Activated CD4-positive, CD25-positive, alpha-beta regulatory T cell (primary cell): ENCODE data around the gene MKI67.
A peak's percentile ranks its signal among the peaks of the same experiment; 100 is the strongest.
"Not testable (repeated sequence)": the region's sequence is repeated elsewhere in the genome, so short reads cannot be mapped to it uniquely, and the experiment has no call there.

ENCODE experiments used
- DNase-seq, 4 experiments: peaks; one replicate each; lab custom pipeline; 2025; lab: John Stamatoyannopoulos, UW

MKI67 gene

DNA sequence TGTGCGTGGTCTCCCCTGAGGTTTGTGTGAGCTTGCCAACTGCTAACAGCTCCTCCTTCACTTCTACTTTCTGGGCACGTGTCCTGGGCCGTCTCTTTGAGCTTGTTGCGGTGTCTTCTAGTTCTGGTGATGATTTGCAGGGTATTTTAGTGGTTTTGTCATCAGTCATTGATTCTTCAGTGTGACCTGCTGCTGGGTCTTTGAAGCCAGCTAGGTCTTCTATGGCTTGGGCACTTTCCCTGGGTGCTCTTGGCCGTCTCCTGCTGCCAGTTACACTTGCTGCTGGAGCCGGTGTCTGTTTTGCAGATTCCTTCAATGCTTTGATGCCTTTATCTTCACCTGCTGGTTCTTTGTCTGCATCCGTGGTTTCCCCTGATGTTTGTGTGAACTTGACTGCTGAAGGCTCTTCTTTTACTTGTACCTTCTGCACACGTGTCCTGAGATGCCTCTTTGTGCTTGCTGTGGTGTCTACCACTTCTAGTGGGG is 23.0 kb downstream of the MKI67 start:
- DNase-seq, result no peak

DNA sequence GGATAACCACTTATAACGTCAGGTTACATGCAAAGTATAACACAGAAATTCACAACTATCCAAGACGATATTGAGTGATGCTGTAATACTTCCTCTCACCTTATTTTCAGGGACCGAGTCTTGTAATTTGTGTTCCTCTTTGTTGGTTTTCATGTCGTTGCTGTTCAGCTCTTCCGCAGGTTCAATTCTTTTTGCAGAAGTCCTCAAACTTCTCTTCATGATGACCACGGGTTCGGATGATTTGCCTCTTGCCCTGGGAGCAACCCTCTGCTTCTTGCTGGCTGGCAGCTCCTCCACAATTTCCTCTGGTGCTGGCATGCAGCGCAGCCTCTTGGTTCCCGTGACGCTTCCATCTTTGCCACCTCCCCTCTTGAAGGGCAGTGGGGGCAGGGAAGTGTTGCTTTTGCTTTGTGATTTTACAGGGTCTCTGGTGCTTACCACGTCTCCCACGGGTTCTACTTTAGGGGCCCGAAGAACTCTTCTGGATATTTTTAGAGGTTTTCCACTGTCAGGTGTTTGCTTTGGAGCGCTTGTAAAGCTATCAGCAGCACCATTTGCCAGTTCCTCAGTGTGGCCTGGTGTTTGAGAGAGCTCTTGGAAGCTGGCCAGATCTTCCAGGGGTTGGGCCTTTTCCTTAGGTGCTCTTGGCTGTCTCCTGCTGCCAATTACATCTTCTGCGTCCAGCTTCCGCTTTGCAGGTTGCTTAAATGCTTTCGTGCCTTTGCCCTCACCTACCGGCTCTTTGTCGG is 23.6 kb downstream of the MKI67 start:
- DNase-seq, result no peak

DNA sequence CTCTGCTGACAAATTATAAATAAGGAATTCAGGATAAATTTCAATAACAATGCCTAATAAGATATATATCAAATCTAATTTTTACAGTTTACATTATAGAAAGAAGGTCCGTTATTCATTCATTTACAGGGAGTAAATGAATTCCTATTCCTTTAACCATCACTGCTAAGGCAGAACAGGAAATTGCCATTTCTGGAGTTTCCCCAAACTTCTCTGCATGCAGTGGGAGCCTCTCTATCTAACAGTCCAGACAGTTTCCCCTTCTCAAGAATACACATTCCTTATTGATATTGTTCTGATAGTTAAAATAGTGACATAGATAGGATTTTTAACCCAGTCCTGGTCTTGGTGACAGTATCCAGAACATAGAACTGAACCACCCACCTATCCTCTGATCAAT is 24.3 kb downstream of the MKI67 start:
- no peak for DNase-seq

- DNase-seq, result no peak
These were observed 26.3 kb downstream of the MKI67 start for GRCh38 chr10:128099901-128100300.

DNA sequence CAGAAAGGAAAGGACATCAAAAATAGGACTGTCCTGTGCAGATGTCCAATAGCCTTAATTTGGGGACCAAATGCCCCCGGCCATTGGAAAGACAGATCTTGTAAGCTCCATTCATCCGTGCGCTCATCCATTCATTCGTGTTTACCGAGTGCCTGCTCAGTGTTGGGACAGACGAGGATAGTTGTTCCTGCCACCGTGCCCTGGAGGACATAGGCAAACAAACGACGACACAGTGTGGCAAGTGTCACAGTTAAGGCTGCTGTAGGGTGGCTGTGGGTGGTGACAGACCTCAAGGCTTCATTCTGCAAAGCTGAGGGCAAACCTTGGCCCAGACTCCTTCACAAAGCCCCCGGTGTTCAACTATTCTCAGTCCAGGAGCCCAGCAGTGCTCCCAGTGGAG is 27.6 kb downstream of the MKI67 start:
- no peak for DNase-seq

DNA sequence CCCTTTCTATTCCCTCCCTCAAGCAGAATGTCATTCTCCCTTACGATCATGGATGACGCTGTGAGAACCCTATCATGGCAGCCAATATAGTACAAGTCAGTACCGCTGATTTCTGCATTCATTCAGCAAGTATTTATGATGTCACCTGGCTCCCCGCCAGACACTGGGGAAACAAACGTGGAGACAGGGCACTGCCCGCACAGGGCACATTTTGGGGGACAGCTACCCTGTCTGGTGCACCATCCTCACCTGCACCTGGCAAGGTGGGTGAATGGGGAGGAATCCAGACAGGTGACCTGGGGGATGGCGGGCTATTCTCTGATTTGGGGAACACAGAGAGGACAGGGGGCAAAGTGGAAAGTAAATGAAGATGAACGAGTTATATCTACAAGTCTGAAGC is 28.4 kb downstream of the MKI67 start:
- no peak for DNase-seq

GRCh38 chr10:128096486-128097199 is 29.6 kb downstream of the MKI67 start:
- DNase-seq, result no peak

- DNase-seq, result no peak
These were observed 30.3 kb downstream of the MKI67 start for GRCh38 chr10:128095753-128096469.

GRCh38 chr10:128095027-128095752 is 31.0 kb downstream of the MKI67 start:
- peak in 2 of 4 experiments; percentile 11 to 20 for DNase-seq

GRCh38 chr10:128094596-128094995 is 31.6 kb downstream of the MKI67 start:
- DNase-seq, result not testable (repeated sequence)

GRCh38 chr10:128092454-128092853 is 33.8 kb downstream of the MKI67 start:
- no peak for DNase-seq

GRCh38 chr10:128091636-128092210 is 34.5 kb downstream of the MKI67 start:
- no peak for DNase-seq

DNA sequence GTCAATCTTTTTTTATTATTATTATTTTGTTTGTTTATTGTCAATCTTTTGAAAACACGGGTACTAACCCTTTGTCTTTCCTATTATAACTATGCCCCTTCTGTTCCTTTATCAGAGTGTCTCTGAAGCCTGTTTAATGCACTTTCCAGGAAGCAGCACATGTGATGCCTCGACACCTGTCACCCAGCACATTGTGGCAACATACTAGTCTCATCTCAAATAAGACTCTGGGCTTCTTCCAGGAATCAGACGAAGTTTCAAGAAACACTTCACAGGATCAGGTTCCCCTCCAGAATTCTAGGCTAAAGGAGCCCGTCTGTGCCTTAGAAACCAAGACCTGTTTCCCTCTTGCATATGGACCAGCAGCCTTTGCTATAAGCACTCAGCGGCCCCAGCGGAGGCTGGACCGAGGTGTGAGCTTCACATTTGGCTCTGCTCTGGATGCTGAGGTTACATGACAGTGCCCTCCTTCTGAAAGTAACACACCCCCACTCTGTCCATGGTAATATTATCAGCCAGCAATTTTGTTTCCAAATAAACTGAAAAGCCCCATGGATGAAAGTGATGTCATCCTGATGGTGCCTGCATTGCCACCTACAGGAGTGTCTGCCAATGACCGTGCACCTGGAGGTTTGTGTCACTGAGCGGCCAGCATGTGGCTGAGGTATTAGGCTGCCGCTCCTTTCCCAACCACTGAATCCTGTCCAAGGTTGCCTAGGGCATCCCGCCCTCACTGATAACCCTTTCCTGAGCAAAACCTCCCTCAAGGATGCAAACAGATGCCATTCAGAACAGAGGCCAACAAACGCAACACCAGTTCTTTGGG is 38.1 kb downstream of the MKI67 start:
- no peak for DNase-seq

DNA sequence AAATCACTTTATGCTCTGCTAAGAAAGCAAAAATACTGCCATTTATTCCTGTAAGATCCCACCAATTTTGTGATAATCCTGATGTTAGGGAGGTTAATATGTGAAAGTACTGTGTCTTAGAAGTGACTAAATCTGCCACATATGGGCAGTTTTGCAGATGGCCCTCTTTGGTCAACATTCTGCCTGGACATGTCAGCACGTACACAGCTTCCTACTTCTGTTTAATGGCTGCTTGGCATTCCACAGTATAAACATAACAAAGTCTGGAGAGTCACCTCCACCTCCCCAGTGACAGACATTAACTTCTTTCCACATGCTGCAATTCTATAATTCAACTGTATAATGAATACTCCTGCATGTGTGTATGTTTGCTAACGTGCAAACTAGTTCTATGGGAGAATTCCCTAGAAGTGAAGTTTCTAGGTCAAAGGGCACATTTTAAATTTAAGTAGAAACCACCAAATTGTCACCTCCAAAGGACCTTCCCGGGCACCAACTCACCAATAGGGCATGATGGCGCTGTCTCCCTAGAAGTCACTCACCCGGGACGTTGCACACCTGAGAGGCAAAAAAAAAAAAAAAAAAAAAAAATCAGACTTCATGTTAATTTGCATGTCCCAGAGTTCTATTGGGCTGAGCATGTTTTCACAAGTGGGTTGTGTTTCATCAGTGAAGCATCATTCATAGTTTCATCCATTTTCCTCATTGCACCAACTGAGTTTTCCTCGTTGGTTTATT is 38.9 kb downstream of the MKI67 start:
- no peak for DNase-seq

- DNase-seq, result no peak
These were observed 40.0 kb downstream of the MKI67 start for GRCh38 chr10:128086003-128086863.

- DNase-seq, result no peak
These were observed 41.2 kb downstream of the MKI67 start for GRCh38 chr10:128084991-128085390.

GRCh38 chr10:128084364-128084763 is 41.9 kb downstream of the MKI67 start:
- DNase-seq, result no peak

GRCh38 chr10:128083191-128083895 is 42.9 kb downstream of the MKI67 start:
- no peak for DNase-seq
